Measurements from ENCODE around the gene GSC2.

GSC2 gene

GRCh38 chr22:19181786-19182471, 31.8 kb upstream of the GSC2 start:
- no peak for DNase-seq (ENCODE audit: low spot score)
- TF ChIP-seq, protein P1, sequence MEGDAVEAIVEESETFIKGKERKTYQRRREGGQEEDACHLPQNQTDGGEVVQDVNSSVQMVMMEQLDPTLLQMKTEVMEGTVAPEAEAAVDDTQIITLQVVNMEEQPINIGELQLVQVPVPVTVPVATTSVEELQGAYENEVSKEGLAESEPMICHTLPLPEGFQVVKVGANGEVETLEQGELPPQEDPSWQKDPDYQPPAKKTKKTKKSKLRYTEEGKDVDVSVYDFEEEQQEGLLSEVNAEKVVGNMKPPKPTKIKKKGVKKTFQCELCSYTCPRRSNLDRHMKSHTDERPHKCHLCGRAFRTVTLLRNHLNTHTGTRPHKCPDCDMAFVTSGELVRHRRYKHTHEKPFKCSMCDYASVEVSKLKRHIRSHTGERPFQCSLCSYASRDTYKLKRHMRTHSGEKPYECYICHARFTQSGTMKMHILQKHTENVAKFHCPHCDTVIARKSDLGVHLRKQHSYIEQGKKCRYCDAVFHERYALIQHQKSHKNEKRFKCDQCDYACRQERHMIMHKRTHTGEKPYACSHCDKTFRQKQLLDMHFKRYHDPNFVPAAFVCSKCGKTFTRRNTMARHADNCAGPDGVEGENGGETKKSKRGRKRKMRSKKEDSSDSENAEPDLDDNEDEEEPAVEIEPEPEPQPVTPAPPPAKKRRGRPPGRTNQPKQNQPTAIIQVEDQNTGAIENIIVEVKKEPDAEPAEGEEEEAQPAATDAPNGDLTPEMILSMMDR (IDR thresholded peaks at IDR 0.05; ENCODE audit: extremely low read depth, missing control alignments): no peak

DNA sequence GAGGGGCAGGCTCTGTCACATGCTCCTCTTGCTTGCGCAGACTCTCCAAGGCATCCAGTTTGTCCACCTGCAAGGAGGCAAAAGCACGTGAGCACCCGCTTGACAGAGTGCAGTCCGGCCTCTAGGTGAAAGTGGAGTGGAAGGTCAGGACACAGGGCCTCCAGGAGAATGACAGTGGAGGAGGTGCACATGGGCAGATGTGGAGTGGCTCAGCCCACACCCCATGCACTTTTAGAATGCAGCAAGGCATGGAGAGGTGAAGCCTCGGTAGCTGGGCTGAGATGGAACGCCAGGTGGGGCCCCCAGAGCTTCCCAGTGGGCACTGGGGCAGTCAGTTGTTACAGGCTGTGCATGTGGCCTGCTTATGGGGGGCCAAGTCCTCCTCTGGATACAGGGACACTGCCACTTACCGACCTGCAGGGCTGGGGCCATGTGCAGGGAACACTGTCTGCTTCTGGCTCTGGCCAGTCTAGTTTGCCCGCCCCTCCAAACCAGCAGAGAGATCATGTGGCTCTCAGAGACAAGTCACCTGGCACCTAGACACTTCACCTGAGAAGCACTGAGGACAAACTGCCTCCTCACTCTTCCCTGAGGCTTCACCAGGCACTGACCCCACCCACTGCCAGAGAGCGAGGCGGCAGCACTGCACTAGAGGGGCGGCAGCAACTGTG, 30.8 kb upstream of the GSC2 start:
- TF ChIP-seq, protein P1 (IDR thresholded peaks at IDR 0.05; ENCODE audit: extremely low read depth, missing control alignments): no peak
- no peak for DNase-seq (ENCODE audit: low spot score)

- TF ChIP-seq, protein P1 (IDR thresholded peaks at IDR 0.05; ENCODE audit: extremely low read depth, missing control alignments): no peak
- no peak for DNase-seq (ENCODE audit: low spot score)
Measured at GRCh38 chr22:19180234-19180633, 30.1 kb upstream of the GSC2 start.

- TF ChIP-seq, protein P1 (IDR thresholded peaks at IDR 0.05; ENCODE audit: extremely low read depth, missing control alignments): peak; percentile 55
- peak; percentile 85 for DNase-seq (ENCODE audit: low spot score)
Measured at GRCh38 chr22:19179497-19180048, 29.5 kb upstream of the GSC2 start.

GRCh38 chr22:19178657-19179496, 28.8 kb upstream of the GSC2 start, which contains the start of gene SLC25A1:
Gene SLC25A1, minus strand, starts transcription at chr22:19178736. Its CDS starts 63 bp downstream, at chr22:19178673.
- DNase-seq (ENCODE audit: low spot score): peak; percentile 98
- TF ChIP-seq, protein P1 (IDR thresholded peaks at IDR 0.05; ENCODE audit: extremely low read depth, missing control alignments): no peak

DNA sequence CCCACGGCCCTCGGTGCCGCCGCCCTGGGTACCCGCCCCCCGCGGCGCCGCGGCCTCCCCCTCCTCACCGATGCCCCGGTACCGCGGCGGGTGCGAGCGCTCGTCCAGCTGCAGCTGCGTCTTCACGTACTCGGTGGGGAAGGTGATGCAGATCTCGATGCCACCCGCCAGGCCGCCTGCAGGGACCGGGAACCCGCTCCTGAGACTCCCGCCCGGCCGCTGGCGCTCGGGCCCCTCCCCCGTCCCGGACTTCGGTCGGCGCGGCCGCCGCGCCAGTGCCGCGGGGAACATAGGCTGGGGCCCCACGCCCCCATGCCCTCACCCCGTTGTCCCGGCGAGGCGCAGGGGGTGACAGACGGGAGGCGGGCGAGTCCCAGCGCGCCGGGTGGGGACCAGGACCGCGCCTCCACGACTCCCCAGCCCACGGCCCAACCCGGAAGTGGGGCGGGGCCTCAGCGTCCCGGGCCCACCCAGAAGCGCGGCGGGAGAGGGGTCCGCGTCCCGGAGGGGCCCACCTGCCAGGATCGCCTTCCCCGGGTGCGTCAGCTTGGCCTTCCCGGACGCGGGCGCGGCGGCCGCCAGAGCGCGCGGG, 28.1 kb upstream of the GSC2 start:
- DNase-seq (ENCODE audit: low spot score): peak; percentile 82

More for the DNA sequence above, 28.1 kb upstream of the GSC2 start:
- TF ChIP-seq, protein P1 (IDR thresholded peaks at IDR 0.05; ENCODE audit: extremely low read depth, missing control alignments): no peak
